H1 (cell line): ENCODE measurements around the gene GH2.
"Not testable (repeated sequence)": the region's sequence is repeated elsewhere in the genome, so short reads cannot be mapped to it uniquely, and the experiment has no call there.

ENCODE experiments used
- SP1 ChIP-seq: IDR thresholded peaks from 2 replicates; pipeline ENCODE4 v1.6.1; 2011; ENCODE audit warnings: low read depth, low read length
- TAF1 ChIP-seq: IDR thresholded peaks from 2 replicates; pipeline ENCODE4 v1.6.1; 2011; ENCODE audit warnings: mild to moderate bottlenecking, low read depth, low read length
- TBP ChIP-seq: IDR thresholded peaks from 2 replicates; pipeline ENCODE4 v1.6.1; 2011; ENCODE audit warnings: low read depth, low read length, improper control_type of control experiment
- TF ChIP-seq, protein P1 (sequence below), 3 experiments: IDR thresholded peaks; 1 replicate in 2 of 3; 2 replicates in 1 of 3; pipeline versions ENCODE4 v1.5.1 to v1.6.1; 2011; ENCODE audit warnings: low read length in 3 of 3, mild to moderate bottlenecking in 3 of 3, inconsistent platforms in 2 of 3, low read depth in 1 of 3, moderate library complexity in 1 of 3; ENCODE audit not compliant: insufficient read depth in 1 of 3; ENCODE audit errors: control extremely low read depth in 1 of 3

DNA sequence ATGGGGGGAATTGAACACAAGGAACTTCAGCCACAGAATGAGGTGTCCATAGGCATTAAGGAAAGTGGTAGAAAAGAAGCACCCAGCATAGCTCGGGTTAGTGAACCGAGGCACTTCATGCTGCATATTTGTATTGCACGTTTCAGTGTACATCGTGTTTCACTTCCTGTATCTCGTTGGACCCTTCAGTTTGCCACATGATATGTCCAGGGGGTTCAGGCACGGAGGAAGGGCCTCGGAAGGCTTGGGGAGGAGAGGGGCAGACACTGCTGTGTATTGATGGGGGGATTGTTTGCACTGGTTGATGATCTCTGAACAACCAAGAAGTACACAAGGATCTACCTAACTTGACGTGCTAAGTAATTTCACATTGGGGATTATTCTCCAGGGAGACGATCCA, 40.7 kb upstream of the GH2 start:
- TF ChIP-seq, protein P1, sequence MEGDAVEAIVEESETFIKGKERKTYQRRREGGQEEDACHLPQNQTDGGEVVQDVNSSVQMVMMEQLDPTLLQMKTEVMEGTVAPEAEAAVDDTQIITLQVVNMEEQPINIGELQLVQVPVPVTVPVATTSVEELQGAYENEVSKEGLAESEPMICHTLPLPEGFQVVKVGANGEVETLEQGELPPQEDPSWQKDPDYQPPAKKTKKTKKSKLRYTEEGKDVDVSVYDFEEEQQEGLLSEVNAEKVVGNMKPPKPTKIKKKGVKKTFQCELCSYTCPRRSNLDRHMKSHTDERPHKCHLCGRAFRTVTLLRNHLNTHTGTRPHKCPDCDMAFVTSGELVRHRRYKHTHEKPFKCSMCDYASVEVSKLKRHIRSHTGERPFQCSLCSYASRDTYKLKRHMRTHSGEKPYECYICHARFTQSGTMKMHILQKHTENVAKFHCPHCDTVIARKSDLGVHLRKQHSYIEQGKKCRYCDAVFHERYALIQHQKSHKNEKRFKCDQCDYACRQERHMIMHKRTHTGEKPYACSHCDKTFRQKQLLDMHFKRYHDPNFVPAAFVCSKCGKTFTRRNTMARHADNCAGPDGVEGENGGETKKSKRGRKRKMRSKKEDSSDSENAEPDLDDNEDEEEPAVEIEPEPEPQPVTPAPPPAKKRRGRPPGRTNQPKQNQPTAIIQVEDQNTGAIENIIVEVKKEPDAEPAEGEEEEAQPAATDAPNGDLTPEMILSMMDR (IDR thresholded peaks at IDR 0.05; ENCODE audit: control extremely low read depth in 1 of 3, insufficient read depth in 1 of 3, low read depth in 1 of 3, low read length in 3 of 3) = not testable (repeated sequence)
- not testable (repeated sequence) for TF ChIP-seq SP1, TAF1, TBP
